GM21576 (cell line): ENCODE measurements around the gene COBLL1.
"Not testable (repeated sequence)": the region's sequence is repeated elsewhere in the genome, so short reads cannot be mapped to it uniquely, and the experiment has no call there.

Experiments
- ATAC-seq: cut with Tn5 transposase; IDR thresholded peaks from one replicate; pipeline ENCODE4 v1.9.1; 2021; ENCODE audit warnings: mild to moderate bottlenecking, moderate library complexity; ENCODE audit not compliant: unreplicated experiment

COBLL1 gene

GRCh38 chr2:164841719-164842623 is at the start of gene COBLL1:
COBLL1 (minus strand) TSS chr2:164841823; CDS start chr2:164841196, 627 bp downstream.
- ATAC-seq, result peak; percentile 66

DNA sequence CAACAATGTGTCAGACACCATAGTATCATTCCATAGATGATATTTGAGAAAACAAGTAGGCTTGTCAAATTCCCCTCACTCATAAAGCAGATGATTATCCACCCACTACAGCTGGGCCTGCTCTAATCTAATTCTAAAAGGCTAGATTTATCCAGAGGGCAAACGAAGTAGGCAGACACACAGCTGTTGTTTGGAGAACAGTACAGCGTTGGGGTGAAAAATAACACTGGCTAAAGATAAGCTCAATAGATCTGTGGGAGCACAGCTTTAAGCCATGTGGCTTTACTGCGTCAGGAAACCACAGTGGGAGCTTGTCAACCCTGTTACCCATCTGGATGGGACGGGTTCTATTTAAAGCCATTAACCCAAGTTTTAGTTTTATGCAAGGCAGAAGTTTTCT is 48.9 kb upstream of the COBLL1 start:
- ATAC-seq, result no peak

DNA sequence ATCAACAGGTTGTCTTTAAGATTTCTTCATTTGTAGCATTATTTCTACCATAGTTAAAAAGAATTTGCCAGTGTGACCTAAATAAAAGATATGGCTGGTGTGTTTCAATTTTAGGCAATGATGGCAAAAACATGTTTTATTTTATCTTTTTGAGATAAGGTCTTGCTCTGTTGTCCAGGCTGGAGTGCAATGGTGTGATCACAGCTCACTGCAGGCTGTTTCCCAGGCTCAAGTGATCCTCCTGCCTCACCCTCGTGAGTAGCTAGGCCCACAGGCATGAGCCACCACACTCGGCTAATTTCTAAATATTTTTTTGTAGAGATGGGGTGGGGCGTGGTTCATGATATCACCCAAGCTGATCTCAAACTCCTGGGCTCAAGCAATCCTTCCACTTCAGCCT is 47.0 kb upstream of the COBLL1 start:
- no peak for ATAC-seq

GRCh38 chr2:164887434-164888144 is 46.0 kb upstream of the COBLL1 start:
- no peak for ATAC-seq

- ATAC-seq, result no peak
These were observed 40.7 kb upstream of the COBLL1 start for GRCh38 chr2:164882276-164882675.

DNA sequence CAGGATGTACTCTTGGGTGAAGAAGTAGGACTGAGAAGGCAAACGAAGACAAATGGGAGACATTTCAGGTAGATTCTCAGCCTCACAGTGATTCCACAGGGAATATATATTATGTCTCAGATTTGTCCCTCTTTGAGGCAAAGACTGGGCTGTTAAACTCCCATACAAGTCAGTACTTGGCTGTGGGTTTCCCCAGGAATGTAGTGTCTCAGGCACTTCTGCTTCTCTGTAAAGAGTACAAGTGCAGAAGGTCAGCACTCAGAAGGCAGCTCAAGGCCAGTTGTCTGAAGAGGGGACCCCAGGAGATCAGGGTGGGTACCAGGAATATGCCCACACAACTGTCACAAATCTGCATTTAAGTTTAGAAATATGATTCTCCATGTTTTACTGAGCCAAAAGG is 39.9 kb upstream of the COBLL1 start:
- no peak for ATAC-seq

DNA sequence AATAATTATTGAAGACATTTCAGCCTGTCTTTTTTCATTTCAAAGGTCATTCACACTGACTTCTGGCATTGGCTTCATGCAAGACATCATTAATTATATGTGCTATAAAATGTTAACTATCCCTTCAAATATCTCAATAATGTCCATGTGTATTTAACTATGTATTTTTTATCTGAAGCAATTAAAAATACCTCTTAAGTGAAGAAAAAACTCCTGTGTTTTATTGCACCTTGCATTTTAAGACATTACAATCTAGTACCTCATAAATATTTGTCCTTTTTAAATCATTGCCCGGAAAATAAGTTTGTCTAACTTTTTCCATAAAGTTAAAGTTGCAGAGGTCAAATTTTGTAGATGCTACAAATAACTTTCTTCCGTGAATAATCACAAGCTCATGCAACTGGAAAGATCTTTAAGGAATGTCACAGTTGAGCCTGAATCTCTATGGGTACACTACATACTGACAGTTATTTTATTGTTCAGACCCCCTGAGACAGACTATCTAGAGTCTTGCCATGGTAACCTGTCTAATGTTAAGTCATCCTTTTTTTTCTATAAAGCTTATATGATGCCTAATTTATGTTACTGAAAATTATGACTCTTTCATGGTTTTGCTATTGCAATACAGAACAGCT is 38.4 kb upstream of the COBLL1 start:
- no peak for ATAC-seq

GRCh38 chr2:164877927-164878326 is 36.3 kb upstream of the COBLL1 start:
- no peak for ATAC-seq

DNA sequence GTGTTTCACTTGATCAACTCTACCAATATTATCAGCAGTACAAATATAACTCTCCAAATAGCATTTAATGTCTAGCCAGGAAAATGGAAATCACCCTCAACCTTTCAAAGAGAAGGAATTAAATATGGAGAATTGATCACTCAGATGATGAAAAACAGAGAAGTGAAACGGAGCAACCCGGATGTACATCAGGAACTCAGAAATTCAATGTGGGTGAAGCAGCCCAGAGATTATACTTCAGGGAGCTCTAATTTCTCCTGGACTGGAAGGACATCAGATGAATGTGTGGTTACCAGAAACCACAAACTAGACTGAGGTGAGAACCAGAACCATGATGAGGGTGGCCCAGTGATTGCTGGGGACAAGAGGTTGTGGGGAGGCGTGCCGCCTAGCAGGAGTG is 35.5 kb upstream of the COBLL1 start:
- ATAC-seq, result no peak

- no peak for ATAC-seq
These were observed 33.9 kb upstream of the COBLL1 start for GRCh38 chr2:164875334-164876205.

DNA sequence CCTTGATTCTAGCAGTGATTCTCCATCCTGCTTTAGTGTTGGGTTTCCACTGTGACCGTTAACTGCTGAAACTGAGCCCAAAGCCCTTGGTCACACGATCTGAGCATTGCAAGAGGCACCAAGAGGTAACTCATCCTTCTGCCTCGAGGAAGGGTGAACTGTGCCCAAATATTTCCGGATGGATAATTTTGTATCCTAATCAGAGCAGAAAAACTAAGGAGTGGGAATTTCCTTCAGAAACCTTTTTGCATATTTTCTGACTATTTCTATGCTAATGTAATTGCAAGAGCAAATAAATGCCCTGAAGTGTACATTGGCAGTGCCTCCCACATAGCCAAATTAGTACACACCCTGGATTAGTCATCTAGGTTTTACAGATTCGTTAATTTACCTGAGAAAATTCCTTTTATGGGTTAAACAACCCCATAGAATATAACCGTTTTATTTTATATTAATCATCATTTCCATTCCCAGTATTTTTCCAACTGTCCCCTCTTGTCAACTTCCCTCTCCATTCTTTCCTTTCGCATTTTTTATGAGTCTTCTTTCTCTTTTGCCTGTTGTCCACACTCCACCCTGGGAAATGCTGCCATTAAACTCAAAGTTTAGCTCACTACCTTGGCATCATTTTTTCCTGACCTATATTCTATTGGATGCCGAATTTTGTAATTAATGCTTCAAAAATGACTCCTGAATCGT is 31.7 kb upstream of the COBLL1 start:
- no peak for ATAC-seq

DNA sequence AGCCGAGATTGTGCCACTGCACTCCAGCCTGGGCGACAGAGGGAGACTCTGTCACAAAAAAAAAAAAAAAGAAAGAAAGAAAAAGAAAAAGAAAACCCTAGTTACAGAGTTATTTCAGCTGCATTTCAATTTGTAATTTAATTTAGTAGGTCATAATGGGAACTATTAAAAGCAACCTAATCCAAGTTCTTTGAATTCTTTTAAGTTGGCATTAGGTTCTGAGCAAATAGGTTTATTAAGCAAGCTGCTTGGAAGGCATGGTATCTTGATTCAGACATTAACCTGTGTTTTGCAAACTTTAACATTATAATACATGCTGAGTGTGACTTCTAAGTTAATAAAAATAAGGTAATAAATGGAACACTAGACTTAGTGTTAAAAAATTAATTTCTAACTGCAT is 29.8 kb upstream of the COBLL1 start:
- no peak for ATAC-seq

DNA sequence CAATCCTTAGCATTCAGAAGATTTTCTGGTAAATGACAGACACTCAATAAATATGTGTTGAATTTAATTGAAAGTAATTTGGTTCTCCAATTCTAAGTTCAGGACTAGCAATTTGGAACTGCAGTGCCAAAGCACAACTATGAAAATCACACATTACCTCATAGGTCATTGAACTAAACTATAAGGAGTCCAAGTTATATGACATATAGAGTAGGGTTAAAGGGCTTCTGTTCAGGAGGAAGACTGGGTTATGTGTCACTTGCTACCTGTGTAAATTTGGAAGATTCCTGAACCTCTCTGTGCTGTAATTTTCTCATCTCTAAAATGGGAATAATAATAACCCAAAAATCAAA is 27.8 kb upstream of the COBLL1 start:
- no peak for ATAC-seq

- ATAC-seq, result no peak
These were observed 27.2 kb upstream of the COBLL1 start for GRCh38 chr2:164868563-164869419.

DNA sequence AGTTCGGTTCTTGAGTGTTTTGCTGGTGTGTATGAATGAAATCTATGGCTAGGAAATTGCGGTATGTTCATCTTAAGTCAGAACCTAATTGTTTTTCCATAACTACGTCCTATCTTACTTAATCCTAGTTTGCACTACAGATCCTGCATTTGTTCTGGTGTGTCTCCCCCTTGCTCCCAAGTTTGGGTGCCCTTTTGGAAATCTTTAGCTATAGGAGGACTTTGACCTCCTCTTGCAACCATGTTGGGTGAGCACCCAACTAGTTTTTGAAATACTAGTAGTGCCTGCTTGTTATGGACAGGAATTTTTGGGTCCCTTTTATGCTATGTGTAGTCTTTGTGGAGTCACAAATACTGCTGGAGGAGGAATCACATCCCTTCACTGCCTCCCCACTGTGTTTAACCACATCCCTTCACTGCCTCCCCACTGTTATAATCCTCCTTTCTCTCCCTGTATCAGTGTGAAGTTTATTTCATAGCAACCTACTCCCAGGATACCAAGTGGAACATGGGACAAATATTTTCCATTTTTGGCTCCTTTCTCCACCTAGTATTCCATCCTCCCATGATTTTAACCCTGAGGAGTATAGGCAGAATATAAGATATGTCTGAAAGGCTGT is 26.3 kb upstream of the COBLL1 start:
- ATAC-seq, result no peak

- ATAC-seq, result not testable (repeated sequence)
These were observed 24.8 kb upstream of the COBLL1 start for GRCh38 chr2:164866381-164866780.

GRCh38 chr2:164860694-164861042 is 19.0 kb upstream of the COBLL1 start:
- ATAC-seq, result no peak

GRCh38 chr2:164859906-164860693 is 18.5 kb upstream of the COBLL1 start:
- not testable (repeated sequence) for ATAC-seq
